GM12891 (cell line): ENCODE measurements around the gene LTBP2.

Source experiments
- PAX5 ChIP-seq: IDR thresholded peaks from 2 replicates; pipeline ENCODE4 v1.6.1; 2011; ENCODE audit warnings: low read length, moderate library complexity, mild to moderate bottlenecking; ENCODE audit not compliant: insufficient read depth, severe bottlenecking
- POLR2A ChIP-seq: IDR thresholded peaks from 2 replicates; pipeline ENCODE4 v1.6.1; 2011; ENCODE audit warnings: low read depth, low read length, control low read depth
- POLR2AphosphoS5 ChIP-seq: IDR thresholded peaks from 2 replicates; pipeline ENCODE4 v1.6.1; 2011; ENCODE audit warnings: low read depth, low read length, control low read depth
- SPI1 ChIP-seq: IDR thresholded peaks from 2 replicates; pipeline ENCODE4 v1.6.1; 2011; ENCODE audit warnings: low read depth, low read length, control low read depth
- TAF1 ChIP-seq: IDR thresholded peaks from 2 replicates; pipeline ENCODE4 v1.6.1; 2011; ENCODE audit warnings: low read depth, low read length, control low read depth

- no peak for TF ChIP-seq SPI1
- no peak for TF ChIP-seq POLR2A
- TF ChIP-seq POLR2AphosphoS5: no peak
- no peak for TF ChIP-seq TAF1
- TF ChIP-seq PAX5: no peak
Measured at GRCh38 chr14:74567646-74568379, 44.2 kb downstream of the LTBP2 start.
